MCF 10A (cell line): Measurements from ENCODE around the gene ANKRD27. TPM values are rescaled to one million over a fixed set of nuclear protein-coding genes. Genes with fewer than 3 reads are reported as not detected.

Source experiments
- BruUV-seq: library from RNA; stranded (reverse); fragments of 400-500 nt; replicated peaks from 2 replicates; lab custom pipeline; 2021; lab: Mats Ljungman, UMichigan
- CTCF ChIA-PET: fragments of 300-600 bp; sonication (Branson Sonifier 250); formaldehyde crosslinking; extraction: SDS; loops from one replicate; lab custom pipeline; 2021; ENCODE audit warnings: antibody characterized with exemption, inconsistent platforms; lab: Yijun Ruan, JAX
- POLR2A ChIA-PET: fragments of 300-600, 350-650 bp; sonication (Branson Sonifier 250); formaldehyde crosslinking; extraction: SDS; loops from one replicate; lab custom pipeline; 2020; ENCODE audit warnings: antibody characterized with exemption, inconsistent platforms; lab: Yijun Ruan, JAX
- DNase-seq: peaks from one replicate; pipeline ENCODE4 v3.0.0-alpha.2; 2018; ENCODE audit not compliant: unreplicated experiment
- H3K27ac Mint-ChIP-seq: one replicate; pipeline ENCODE4 v1.8.0; 2022; ENCODE audit warnings: mild to moderate bottlenecking, low read depth, mixed read lengths; ENCODE audit not compliant: unreplicated experiment
- H3K27me3 Mint-ChIP-seq: one replicate; pipeline ENCODE4 v1.8.0; 2022; ENCODE audit warnings: mixed read lengths; ENCODE audit not compliant: insufficient read depth, unreplicated experiment
- H3K36me3 Mint-ChIP-seq: one replicate; pipeline ENCODE4 v1.8.0; 2022; ENCODE audit warnings: mild to moderate bottlenecking, moderate library complexity, mixed read lengths; ENCODE audit not compliant: insufficient read depth, unreplicated experiment
- H3K4me1 Mint-ChIP-seq: one replicate; pipeline ENCODE4 v1.8.0; 2022; ENCODE audit warnings: mixed read lengths; ENCODE audit not compliant: insufficient read depth, unreplicated experiment
- H3K4me3 Mint-ChIP-seq: one replicate; pipeline ENCODE4 v1.8.0; 2022; ENCODE audit warnings: mild to moderate bottlenecking, moderate library complexity, mixed read lengths; ENCODE audit not compliant: unreplicated experiment
- H3K9me3 Mint-ChIP-seq: one replicate; pipeline ENCODE4 v1.8.0; 2022; ENCODE audit warnings: mixed read lengths; ENCODE audit not compliant: unreplicated experiment
- intact Hi-C: fragments of 100-400 bp; cut with micrococcal nuclease; formaldehyde crosslinking; loops from 2 replicates; pipeline ENCODE4 v1.14.1; 2022
- total RNA-seq: library from RNA; stranded (reverse); gene quantifications from 2 replicates; pipeline ENCODE4 v1.2.3, GENCODE V29; 2022
- TF ChIP-seq, protein P1 (sequence below): fragments of 200-600 bp; IDR thresholded peaks from one replicate; pipeline ENCODE4 v1.8.0; 2022; ENCODE audit warnings: antibody characterized with exemption, mild to moderate bottlenecking; ENCODE audit not compliant: unreplicated experiment

Gene ANKRD27
- total RNA-seq, 1 experiment from 2014 or later: 30.1 TPM

DNA sequence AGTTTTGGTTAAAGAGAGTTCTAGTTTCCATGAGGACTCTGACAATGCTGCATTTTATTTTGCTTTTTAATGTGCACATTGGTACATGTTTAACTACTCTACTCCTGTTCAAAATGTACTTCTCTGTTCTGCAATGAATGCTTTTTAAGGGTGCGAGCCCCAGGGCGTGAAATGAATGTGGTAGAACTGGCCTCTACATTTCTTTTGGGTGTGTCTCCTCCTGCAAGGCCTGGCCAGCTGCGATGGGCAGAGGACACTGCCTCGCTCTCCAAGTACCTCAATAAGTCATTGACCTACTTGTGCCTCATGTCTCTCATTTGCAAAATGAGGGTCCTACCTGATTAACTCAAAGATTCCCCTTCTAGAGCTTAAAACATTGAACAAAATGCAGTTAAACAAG is 7.3 kb upstream of the ANKRD27 start:
- Mint-ChIP-seq H3K36me3 (no peaks in the 10 kb centered on the region), H3K9me3 (no peaks in the 10 kb centered on the region), H3K4me3 (no peak overlapping the region), H3K27ac (no peak overlapping the region), H3K27me3 (no peaks in the 10 kb centered on the region), H3K4me1 (no peaks in the 10 kb centered on the region)
- POLR2A ChIA-PET: interaction anchor here (0.7 to 3.0 kb wide), 2 partner anchors 9 to 11 kb away, joined by 5 to 17 read pairs; partner anchors contain the start of gene NUDT19
- intact Hi-C loops: no loop called here
- no TSS peak for BruUV-seq
- TF ChIP-seq, protein P1, sequence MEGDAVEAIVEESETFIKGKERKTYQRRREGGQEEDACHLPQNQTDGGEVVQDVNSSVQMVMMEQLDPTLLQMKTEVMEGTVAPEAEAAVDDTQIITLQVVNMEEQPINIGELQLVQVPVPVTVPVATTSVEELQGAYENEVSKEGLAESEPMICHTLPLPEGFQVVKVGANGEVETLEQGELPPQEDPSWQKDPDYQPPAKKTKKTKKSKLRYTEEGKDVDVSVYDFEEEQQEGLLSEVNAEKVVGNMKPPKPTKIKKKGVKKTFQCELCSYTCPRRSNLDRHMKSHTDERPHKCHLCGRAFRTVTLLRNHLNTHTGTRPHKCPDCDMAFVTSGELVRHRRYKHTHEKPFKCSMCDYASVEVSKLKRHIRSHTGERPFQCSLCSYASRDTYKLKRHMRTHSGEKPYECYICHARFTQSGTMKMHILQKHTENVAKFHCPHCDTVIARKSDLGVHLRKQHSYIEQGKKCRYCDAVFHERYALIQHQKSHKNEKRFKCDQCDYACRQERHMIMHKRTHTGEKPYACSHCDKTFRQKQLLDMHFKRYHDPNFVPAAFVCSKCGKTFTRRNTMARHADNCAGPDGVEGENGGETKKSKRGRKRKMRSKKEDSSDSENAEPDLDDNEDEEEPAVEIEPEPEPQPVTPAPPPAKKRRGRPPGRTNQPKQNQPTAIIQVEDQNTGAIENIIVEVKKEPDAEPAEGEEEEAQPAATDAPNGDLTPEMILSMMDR: no peak
- DNase-seq: no peak
- CTCF ChIA-PET: interaction anchor here (0.6 to 1.3 kb wide), 3 partner anchors 9 to 367 kb away, joined by 3 to 4 read pairs (median 4); partner anchors contain the start of gene NUDT19

DNA sequence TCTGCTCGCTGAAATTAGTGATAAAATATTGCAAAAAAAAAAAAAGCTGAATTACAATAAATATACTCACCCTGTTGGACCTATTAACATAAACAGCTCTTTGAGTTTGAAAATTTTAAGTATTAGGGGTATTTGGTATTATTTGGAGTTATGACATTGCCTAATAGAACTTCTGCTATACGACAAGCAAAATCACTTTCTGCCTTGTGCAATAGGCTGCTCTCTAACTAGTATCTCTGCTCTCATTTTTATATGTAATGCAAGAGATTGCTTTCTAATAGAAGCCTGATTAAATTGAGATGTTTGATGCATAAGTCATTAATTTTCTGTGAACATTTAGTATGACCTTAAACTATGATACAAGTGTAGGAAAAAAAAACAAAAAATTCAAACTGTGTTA is 6.0 kb upstream of the ANKRD27 start:
- Mint-ChIP-seq H3K36me3 (no peaks in the 10 kb centered on the region), H3K4me3 (no peak overlapping the region), H3K27me3 (no peaks in the 10 kb centered on the region), H3K4me1 (no peaks in the 10 kb centered on the region), H3K9me3 (no peaks in the 10 kb centered on the region), H3K27ac (no peak overlapping the region)
- TF ChIP-seq, protein P1: no peak
- no TSS peak for BruUV-seq
- ChIA-PET CTCF (interaction anchor here (0.6 to 1.3 kb wide), 2 partner anchors 10 to 210 kb away, joined by 3 read pairs; partner anchors contain the start of gene NUDT19), POLR2A (interaction anchor here (3.0 kb wide), 1 partner anchor 10 kb away, joined by 17 read pairs; the partner anchor contains the start of gene NUDT19)
- DNase-seq: no peak
- intact Hi-C loops: no loop called here

DNA sequence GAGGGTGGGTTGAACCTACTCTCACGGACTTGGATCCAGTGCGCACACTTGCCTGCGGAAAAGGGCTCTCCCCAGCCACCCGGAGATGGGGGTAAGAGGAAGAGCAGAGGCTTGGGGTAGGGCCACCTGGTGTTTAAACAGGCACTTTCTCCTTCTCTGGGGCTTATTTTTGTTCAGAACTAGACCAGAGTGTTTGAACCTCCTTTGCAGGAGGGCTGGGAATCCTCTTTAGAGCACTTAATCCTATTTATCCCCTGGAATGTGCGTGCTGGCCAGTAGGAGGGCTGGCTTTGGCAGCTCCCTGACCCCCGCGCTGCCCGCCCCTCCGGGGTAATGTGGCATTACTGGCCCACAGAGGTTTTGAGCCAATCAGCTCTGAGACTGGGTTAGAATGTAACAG is 2.7 kb upstream of the ANKRD27 start:
- H3K4me1 Mint-ChIP-seq: peaks cover 11% of the 10 kb centered on the region
- no peaks in the 10 kb centered on the region for H3K36me3 Mint-ChIP-seq
- no peak overlapping the region for H3K27ac Mint-ChIP-seq
- TF ChIP-seq, protein P1: no peak
- H3K9me3 Mint-ChIP-seq: no peaks in the 10 kb centered on the region
- intact Hi-C loops: no loop called here
- CTCF ChIA-PET: interaction anchor here (0.6 to 1.2 kb wide), 3 partner anchors 12 to 20 kb away, joined by 4 to 5 read pairs (median 5); no protein-coding TSS in a partner anchor
- no peak overlapping the region for H3K4me3 Mint-ChIP-seq
- no TSS peak for BruUV-seq
- POLR2A ChIA-PET: interaction anchor here (3.3 kb wide), 1 partner anchor 14 kb away, joined by 24 read pairs; the partner anchor contains the start of gene NUDT19
- no peaks in the 10 kb centered on the region for H3K27me3 Mint-ChIP-seq
- DNase-seq: no peak

DNA sequence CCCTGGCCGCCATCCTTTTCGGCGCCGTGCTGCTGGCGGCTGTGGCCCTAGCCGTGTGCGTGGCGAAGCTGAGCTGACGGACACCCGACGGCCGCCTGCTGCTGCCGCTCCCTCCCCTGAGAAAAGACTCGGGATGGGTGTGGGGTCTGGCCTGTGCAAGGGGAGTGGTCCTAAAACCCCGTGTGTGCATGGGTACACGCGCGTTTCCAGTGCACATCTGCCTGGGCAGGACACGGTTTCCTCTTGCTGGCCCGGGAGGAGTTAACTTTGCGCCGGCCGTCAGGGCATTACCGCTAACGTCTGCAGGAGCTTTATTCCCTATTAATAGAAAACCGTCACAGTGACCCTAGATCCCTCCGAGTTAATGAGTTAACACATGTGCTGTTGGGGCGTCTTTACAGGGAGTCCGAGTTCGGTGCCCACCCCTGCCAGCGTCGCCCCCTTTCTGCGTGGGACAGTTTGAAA is 1.9 kb upstream of the ANKRD27 start:
- Mint-ChIP-seq H3K27ac (no peak overlapping the region), H3K9me3 (no peaks in the 10 kb centered on the region), H3K4me1 (peaks cover 11% of the 10 kb centered on the region), H3K27me3 (no peaks in the 10 kb centered on the region), H3K36me3 (no peaks in the 10 kb centered on the region), H3K4me3 (no peak overlapping the region)
- DNase-seq: no peak
- intact Hi-C loops: no loop called here
- BruUV-seq: no TSS peak
- TF ChIP-seq, protein P1: no peak
- ChIA-PET POLR2A (interaction anchor here (3.3 kb wide), 1 partner anchor 15 kb away, joined by 24 read pairs; the partner anchor contains the start of gene NUDT19), CTCF (interaction anchor here (1.2 kb wide), 1 partner anchor 13 kb away, joined by 5 read pairs; no protein-coding TSS in a partner anchor)
